ENCODE data around the gene ANKRD12. TPM values are rescaled to one million over a fixed set of nuclear protein-coding genes. Genes with fewer than 3 reads are reported as not detected.

ANKRD12 gene
- total RNA-seq, 2 experiments from 2014 or later, result 160 to 164 TPM

- no peak for ATAC-seq (ENCODE audit: poor library complexity)
These were observed 139.3 kb downstream of the ANKRD12 start for GRCh38 chr18:9275890-9276289.

DNA sequence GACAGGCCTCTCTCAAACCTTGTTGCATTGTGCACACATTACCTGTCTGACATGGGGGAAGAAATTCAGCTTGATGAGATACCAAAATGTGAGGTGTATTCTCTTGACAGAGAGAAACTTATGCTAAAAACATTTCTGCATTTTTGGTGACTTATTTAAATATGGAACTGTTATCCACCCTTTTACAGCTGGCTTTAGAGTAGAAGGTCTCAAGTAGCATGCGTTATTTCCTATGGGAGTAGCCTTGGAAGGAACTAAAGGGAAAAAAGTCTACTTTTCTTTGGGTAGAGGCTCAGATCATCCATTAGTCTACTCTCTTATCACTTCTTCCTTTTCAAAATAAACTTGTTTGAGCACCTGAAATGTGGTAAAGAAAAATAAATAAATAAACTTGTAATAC lies 141.4 kb downstream of the ANKRD12 start:
- Mint-ChIP-seq H3K27me3 (no peaks in the 10 kb centered on the region), H3K9me3 (no peaks in the 10 kb centered on the region), H3K27ac (peak overlapping the region; percentile 12), H3K4me3 (no peak overlapping the region), H3K4me1 (ENCODE audit: low read depth) (no peaks in the 10 kb centered on the region), H3K36me3 (ENCODE audit: low read depth) (peaks cover 80% of the 10 kb centered on the region)
- ATAC-seq (ENCODE audit: poor library complexity) (no peak), DNase-seq (no peak)
- H3K4me3 ChIP-seq (ENCODE audit: low read length), result no peak overlapping the region
- no peaks in the 10 kb centered on the region for H3K27me3 ChIP-seq (ENCODE audit: control insufficient read depth in 1 of 2, insufficient read depth in 2 of 2, low read length in 2 of 2)
- peaks cover 78% of the 10 kb centered on the region for H3K36me3 ChIP-seq (ENCODE audit: insufficient read depth, low read length)
- intact Hi-C loops (cut with DNase I, micrococcal nuclease), result no loop called here
- TF ChIP-seq, protein P1, sequence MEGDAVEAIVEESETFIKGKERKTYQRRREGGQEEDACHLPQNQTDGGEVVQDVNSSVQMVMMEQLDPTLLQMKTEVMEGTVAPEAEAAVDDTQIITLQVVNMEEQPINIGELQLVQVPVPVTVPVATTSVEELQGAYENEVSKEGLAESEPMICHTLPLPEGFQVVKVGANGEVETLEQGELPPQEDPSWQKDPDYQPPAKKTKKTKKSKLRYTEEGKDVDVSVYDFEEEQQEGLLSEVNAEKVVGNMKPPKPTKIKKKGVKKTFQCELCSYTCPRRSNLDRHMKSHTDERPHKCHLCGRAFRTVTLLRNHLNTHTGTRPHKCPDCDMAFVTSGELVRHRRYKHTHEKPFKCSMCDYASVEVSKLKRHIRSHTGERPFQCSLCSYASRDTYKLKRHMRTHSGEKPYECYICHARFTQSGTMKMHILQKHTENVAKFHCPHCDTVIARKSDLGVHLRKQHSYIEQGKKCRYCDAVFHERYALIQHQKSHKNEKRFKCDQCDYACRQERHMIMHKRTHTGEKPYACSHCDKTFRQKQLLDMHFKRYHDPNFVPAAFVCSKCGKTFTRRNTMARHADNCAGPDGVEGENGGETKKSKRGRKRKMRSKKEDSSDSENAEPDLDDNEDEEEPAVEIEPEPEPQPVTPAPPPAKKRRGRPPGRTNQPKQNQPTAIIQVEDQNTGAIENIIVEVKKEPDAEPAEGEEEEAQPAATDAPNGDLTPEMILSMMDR (IDR thresholded peaks at IDR 0.05), result no peak
- no peaks in the 10 kb centered on the region for H3K9me3 ChIP-seq (ENCODE audit: control insufficient read depth in 1 of 2, insufficient read depth in 1 of 2, low read length in 2 of 2)
- CTCF ChIA-PET, result no interaction called here
- no peaks in the 10 kb centered on the region for H3K4me1 ChIP-seq (ENCODE audit: insufficient read depth, low read length)
- no peak overlapping the region for H3K27ac ChIP-seq (ENCODE audit: low read depth in 1 of 2, low read length in 2 of 2)
- POLR2A ChIA-PET, result no interaction called here

More at GRCh38 chr18:9275890-9276289, 139.3 kb downstream of the ANKRD12 start:
- H3K9me3 Mint-ChIP-seq, result no peaks in the 10 kb centered on the region
- peaks cover 83% of the 10 kb centered on the region for H3K36me3 Mint-ChIP-seq (ENCODE audit: low read depth)
- Histone ChIP-seq H3K4me3 (ENCODE audit: low read length) (no peak overlapping the region), H3K27me3 (ENCODE audit: control insufficient read depth in 1 of 2, insufficient read depth in 2 of 2, low read length in 2 of 2) (no peaks in the 10 kb centered on the region), H3K27ac (ENCODE audit: low read depth in 1 of 2, low read length in 2 of 2) (no peak overlapping the region), H3K4me1 (ENCODE audit: insufficient read depth, low read length) (no peaks in the 10 kb centered on the region), H3K9me3 (ENCODE audit: control insufficient read depth in 1 of 2, insufficient read depth in 1 of 2, low read length in 2 of 2) (no peaks in the 10 kb centered on the region), H3K36me3 (ENCODE audit: insufficient read depth, low read length) (peaks cover 82% of the 10 kb centered on the region)
- DNase-seq, result no peak
- H3K4me1 Mint-ChIP-seq (ENCODE audit: low read depth), result no peaks in the 10 kb centered on the region
- no peak overlapping the region for H3K27ac Mint-ChIP-seq
- intact Hi-C loops (cut with DNase I, micrococcal nuclease), result no loop called here
- H3K27me3 Mint-ChIP-seq, result no peaks in the 10 kb centered on the region
- POLR2A ChIA-PET, result interaction anchor here (1.0 kb wide), 1 partner anchor 59 kb away, joined by 3 read pairs; the partner anchor contains the start of gene TWSG1
- TF ChIP-seq, protein P1 (IDR thresholded peaks at IDR 0.05), result no peak
- no peak overlapping the region for H3K4me3 Mint-ChIP-seq
- CTCF ChIA-PET, result no interaction called here

- POLR2A ChIA-PET, result no interaction called here
- TF ChIP-seq, protein P1 (IDR thresholded peaks at IDR 0.05), result no peak
- no peaks in the 10 kb centered on the region for H3K27me3 ChIP-seq (ENCODE audit: control insufficient read depth in 1 of 2, insufficient read depth in 2 of 2, low read length in 2 of 2)
- no peak overlapping the region for H3K27ac ChIP-seq (ENCODE audit: low read depth in 1 of 2, low read length in 2 of 2)
- no peaks in the 10 kb centered on the region for H3K4me1 ChIP-seq (ENCODE audit: insufficient read depth, low read length)
- intact Hi-C loops (cut with DNase I, micrococcal nuclease), result no loop called here
- H3K36me3 ChIP-seq (ENCODE audit: insufficient read depth, low read length), result peaks cover 63% of the 10 kb centered on the region
- H3K27ac Mint-ChIP-seq, result no peak overlapping the region
- H3K27me3 Mint-ChIP-seq, result no peaks in the 10 kb centered on the region
- H3K9me3 ChIP-seq (ENCODE audit: control insufficient read depth in 1 of 2, insufficient read depth in 1 of 2, low read length in 2 of 2), result peaks cover 0 to under 1% of the 10 kb centered on the region in 2 experiments
- peaks cover 74% of the 10 kb centered on the region for H3K36me3 Mint-ChIP-seq (ENCODE audit: low read depth)
- H3K4me3 ChIP-seq (ENCODE audit: low read length), result no peak overlapping the region
- H3K9me3 Mint-ChIP-seq, result no peaks in the 10 kb centered on the region
- ATAC-seq (ENCODE audit: poor library complexity) (no peak), DNase-seq (no peak)
- CTCF ChIA-PET, result no interaction called here
- no peaks in the 10 kb centered on the region for H3K4me1 Mint-ChIP-seq (ENCODE audit: low read depth)
- no peak overlapping the region for H3K4me3 Mint-ChIP-seq
These were observed 144.3 kb downstream of the ANKRD12 start for GRCh38 chr18:9280849-9281248.

Data from CD4-positive, alpha-beta T cell (primary cell).